SK-N-SH (cell line): ENCODE results near the gene CDC42EP4. TPM values are rescaled to one million over a fixed set of nuclear protein-coding genes. Genes with fewer than 3 reads are reported as not detected.

Source experiments
- CTCF ChIA-PET: fragments of 300-600, 350-600 bp; formaldehyde crosslinking; extraction: SDS; loops from one replicate; lab custom pipeline; 2021; lab: Yijun Ruan, JAX
- POLR2A ChIA-PET: fragments of 350-600 bp; sonication (Branson Sonifier 250); formaldehyde crosslinking; extraction: SDS; loops from one replicate; lab custom pipeline; 2020; ENCODE audit warnings: antibody characterized with exemption, inconsistent platforms; lab: Yijun Ruan, JAX
- DNase-seq: peaks from one replicate; pipeline ENCODE4 v3.0.0; 2012
- H2AFZ ChIP-seq: fragments of 200-600 bp; sonication (generic); 2 replicates; pipeline ENCODE4 v1.8.1; 2016; ENCODE audit warnings: antibody characterized with exemption, mild to moderate bottlenecking, low read depth
- H3F3A ChIP-seq: fragments of 200-600 bp; sonication (generic); replicated peaks from 2 replicates; pipeline ENCODE3; 2016; ENCODE audit warnings: antibody characterized with exemption, mild to moderate bottlenecking; ENCODE audit not compliant: insufficient read depth
- H3K27ac ChIP-seq, 2 experiments: fragments of 200-500 bp in 1 of 2; fragments of 200-600 bp in 1 of 2; sonication (Bioruptor generic) in 1 of 2; sonication (generic), shearing (Covaris generic) in 1 of 2; 2 replicates each; pipeline versions ENCODE4 v1.5.1 to v1.6.1; 2014 to 2016; ENCODE audit warnings: low read depth in 2 of 2, inconsistent platforms in 1 of 2, low read length in 1 of 2, mild to moderate bottlenecking in 1 of 2, mixed read lengths in 1 of 2
- H3K27me3 ChIP-seq: fragments of 200-600 bp; sonication (generic), shearing (Covaris generic); 2 replicates; pipeline ENCODE4 v1.6.1; 2016; ENCODE audit warnings: mixed run types; ENCODE audit not compliant: insufficient read depth
- H3K36me3 ChIP-seq, 2 experiments: fragments of 200-500 bp in 1 of 2; fragments of 200-600 bp in 1 of 2; sonication (Bioruptor generic) in 1 of 2; sonication (generic) in 1 of 2; replicated peaks in 1 of 2; 2 replicates each; pipeline versions ENCODE3 to v1.5.1; 2014 to 2016; ENCODE audit warnings: low read length in 1 of 2, mild to moderate bottlenecking in 1 of 2; ENCODE audit not compliant: insufficient read depth in 2 of 2, control insufficient read depth in 1 of 2
- H3K4me1 ChIP-seq, 2 experiments: fragments of 200-500 bp in 1 of 2; fragments of 200-600 bp in 1 of 2; sonication (Bioruptor generic) in 1 of 2; sonication (generic), shearing (Covaris generic) in 1 of 2; 2 replicates each; pipeline versions ENCODE4 v1.5.1 to v1.6.1; 2014 to 2016; ENCODE audit warnings: low read depth in 1 of 2, low read length in 1 of 2, mixed run types in 1 of 2; ENCODE audit not compliant: insufficient read depth in 2 of 2, control insufficient read depth in 1 of 2
- H3K4me2 ChIP-seq: fragments of 200-600 bp; sonication (generic), shearing (Covaris generic); 2 replicates; pipeline ENCODE4 v1.6.1; 2017; ENCODE audit warnings: mixed run types
- H3K4me3 ChIP-seq, 2 experiments: fragments of 200-500 bp in 1 of 2; fragments of 200-600 bp in 1 of 2; sonication (Bioruptor generic) in 1 of 2; sonication (generic), shearing (Covaris generic) in 1 of 2; 2 replicates each; pipeline versions ENCODE4 v1.5.1 to v1.8.1; 2014 to 2016; ENCODE audit warnings: low read depth in 2 of 2, inconsistent platforms in 1 of 2, low read length in 1 of 2, mild to moderate bottlenecking in 1 of 2, mixed read lengths in 1 of 2, moderate library complexity in 1 of 2
- H3K79me2 ChIP-seq: fragments of 200-600 bp; sonication (generic); 2 replicates; pipeline ENCODE4 v1.8.1; 2017; ENCODE audit warnings: mild to moderate bottlenecking; ENCODE audit not compliant: insufficient read depth
- H3K9ac ChIP-seq: fragments of 200-600 bp; sonication (generic); 2 replicates; pipeline ENCODE4 v1.6.1; 2017; ENCODE audit warnings: mixed run types
- H3K9me2 ChIP-seq: fragments of 200-600 bp; sonication (generic); 2 replicates; pipeline ENCODE4 v1.6.1; 2017; ENCODE audit warnings: mixed run types
- H3K9me3 ChIP-seq: fragments of 200-600 bp; sonication (generic); 2 replicates; pipeline ENCODE4 v1.6.1; 2017; ENCODE audit warnings: mixed run types, mild to moderate bottlenecking, moderate library complexity
- H4K20me1 ChIP-seq: fragments of 200-600 bp; sonication (generic); 2 replicates; pipeline ENCODE4 v1.6.1; 2017; ENCODE audit warnings: mild to moderate bottlenecking, mixed run types; ENCODE audit not compliant: insufficient read depth
- CHD2 ChIP-seq: fragments of 150-350 bp; IDR thresholded peaks from 2 replicates; pipeline ENCODE4 v1.6.1; 2018; ENCODE audit warnings: low read length; ENCODE audit not compliant: partially characterized antibody
- CTCF ChIP-seq: fragments of 200-600 bp; sonication (generic); IDR thresholded peaks from 2 replicates; pipeline ENCODE4 v1.6.1; 2017; ENCODE audit warnings: antibody characterized with exemption, mild to moderate bottlenecking, moderate library complexity
- FOSL2 ChIP-seq: IDR thresholded peaks from 2 replicates; pipeline ENCODE4 v1.4.0; 2012; ENCODE audit warnings: low read depth, mild to moderate bottlenecking, moderate library complexity, borderline replicate concordance
- MAX ChIP-seq: IDR thresholded peaks from 2 replicates; pipeline ENCODE4 v1.4.0; 2012; ENCODE audit warnings: low read depth
- MXI1 ChIP-seq: IDR thresholded peaks from 2 replicates; pipeline ENCODE4 v1.6.1; 2012; ENCODE audit warnings: mild to moderate bottlenecking, low read depth, low read length, improper control_type of control experiment
- NRF1 ChIP-seq: IDR thresholded peaks from 2 replicates; pipeline ENCODE4 v1.6.1; 2012; ENCODE audit warnings: low read depth, mild to moderate bottlenecking, low read length
- PBX3 ChIP-seq: IDR thresholded peaks from 2 replicates; pipeline ENCODE4; 2012
- POLR2AphosphoS5 ChIP-seq: IDR thresholded peaks from 2 replicates; pipeline ENCODE4 v1.6.1; 2012; ENCODE audit warnings: low read depth, low read length
- RCOR1 ChIP-seq: fragments of 150-350 bp; IDR thresholded peaks from 2 replicates; pipeline ENCODE4 v1.6.1; 2017; ENCODE audit warnings: antibody characterized with exemption, low read length
- SMC3 ChIP-seq: IDR thresholded peaks from 2 replicates; pipeline ENCODE4 v1.6.1; 2012; ENCODE audit warnings: low read depth, low read length, improper control_type of control experiment
- TCF12 ChIP-seq: IDR thresholded peaks from 2 replicates; pipeline ENCODE4 v1.4.0; 2012
- WGBS: methylation state at CpG from one replicate; pipeline ENCODE4 v1.1.6; 2017; ENCODE audit warnings: low lambda C conversion rate; 5-methylcytosine and 5-hydroxymethylcytosine counted together
- polyA plus RNA-seq, 3 experiments: library from polyadenylated mRNA; depleted of rRNA; stranded (reverse); fragments of >200 nt; gene quantifications; 2 replicates each; pipeline ENCODE4 v1.2.3, GENCODE V29; 2012

Gene CDC42EP4
- polyA plus RNA-seq, 1 of the 3 experiments (the other 2 are of a cell fraction), result 28.3 TPM

GRCh38 chr17:73283841-73284282 is 27.9 kb downstream of the CDC42EP4 start:
- no peak overlapping the region for H2AFZ ChIP-seq
- no peaks in the 10 kb centered on the region for H3K9me3 ChIP-seq
- H3K4me3 ChIP-seq, result no peak overlapping the region
- peaks cover 0 to 54% of the 10 kb centered on the region in 2 experiments; a peak in 3 of 4 replicates for H3K4me1 ChIP-seq
- WGBS, result 63% methylated on average over 10 of the region's 10 CpGs
- no peak for TF ChIP-seq SMC3
- peak; percentile 58 for TF ChIP-seq CHD2
- POLR2A ChIA-PET, result interaction anchor here (0.6 to 1.2 kb wide), 2 partner anchors 27 to 76 kb away, joined by 3 read pairs; no protein-coding TSS in a partner anchor
- no peaks in the 10 kb centered on the region for H3K27me3 ChIP-seq
- peaks cover 50% of the 10 kb centered on the region for H4K20me1 ChIP-seq
- H3K79me2 ChIP-seq, result peaks cover 50% of the 10 kb centered on the region
- CTCF ChIA-PET, result interaction anchor here (0.9 to 4.1 kb wide), 13 partner anchors 17 to 95 kb away, joined by 3 to 19 read pairs (median 4); no protein-coding TSS in a partner anchor
- H3K36me3 ChIP-seq, result peaks cover 5 to 22% of the 10 kb centered on the region in 2 experiments
- no peak overlapping the region for H3K9ac ChIP-seq
- peak overlapping the region in 1 of 2 experiments; percentile 74; a peak in 2 of 4 replicates for H3K27ac ChIP-seq
- DNase-seq, result peak; percentile 92
- H3K9me2 ChIP-seq, result no peaks in the 10 kb centered on the region
- H3K4me2 ChIP-seq, result no peak overlapping the region
- no peaks in the 10 kb centered on the region for H3F3A ChIP-seq

GRCh38 chr17:73283250-73283649 is 28.6 kb downstream of the CDC42EP4 start:
- CTCF ChIA-PET, result interaction anchor here (0.9 to 4.1 kb wide), 10 partner anchors 15 to 916 kb away, joined by 3 to 19 read pairs (median 6); no protein-coding TSS in a partner anchor
- Histone ChIP-seq H3K4me3 (no peak overlapping the region), H3K27me3 (no peaks in the 10 kb centered on the region), H3K9me3 (no peaks in the 10 kb centered on the region), H3K9me2 (no peaks in the 10 kb centered on the region), H4K20me1 (peaks cover 44% of the 10 kb centered on the region), H3K4me2 (no peak overlapping the region), H3K27ac (peak overlapping the region in 1 of 2 experiments; percentile 74; a peak in 2 of 4 replicates), H3K36me3 (peaks cover 5 to 22% of the 10 kb centered on the region in 2 experiments), H3F3A (no peaks in the 10 kb centered on the region), H3K9ac (no peak overlapping the region), H3K79me2 (peaks cover 44% of the 10 kb centered on the region; the same call in 1 of the 2 replicates), H3K4me1 (peaks cover 6 to 56% of the 10 kb centered on the region in 2 experiments), H2AFZ (no peak overlapping the region)
- TF ChIP-seq POLR2AphosphoS5 (no peak), RCOR1 (no peak), TCF12 (no peak), CTCF (no peak), MXI1 (no peak), MAX (no peak), SMC3 (no peak), FOSL2 (no peak), NRF1 (no peak), PBX3 (no peak)
- no peak for DNase-seq
- 96% methylated on average over 5 of the region's 5 CpGs for WGBS
- POLR2A ChIA-PET, result interaction anchor here (1.2 kb wide), 1 partner anchor 28 kb away, joined by 3 read pairs; no protein-coding TSS in a partner anchor
